Measurements from ENCODE around the gene GNL2.
A peak's percentile ranks its signal among the peaks of the same experiment; 100 is the strongest.

The GNL2 gene

GRCh38 chr1:37595440-37596181, at the start of gene GNL2:
Gene GNL2 (minus strand): TSS chr1:37595937. CDS start chr1:37595822, 115 bp downstream.
- peak; percentile 90 for DNase-seq

GRCh38 chr1:37641059-37641458, 45.3 kb upstream of the GNL2 start:
- DNase-seq: no peak

GRCh38 chr1:37636435-37636834, 40.7 kb upstream of the GNL2 start:
- DNase-seq: no peak

- DNase-seq: no peak
Observed at GRCh38 chr1:37634992-37635902, 39.5 kb upstream of the GNL2 start.

- no peak for DNase-seq
Observed at GRCh38 chr1:37634244-37634991, 38.7 kb upstream of the GNL2 start, which contains the start of gene RSPO1. Gene RSPO1 (minus strand): TSS chr1:37634892. CDS start chr1:37629661, 5,231 bp downstream.

GRCh38 chr1:37633938-37634243, 38.2 kb upstream of the GNL2 start:
- no peak for DNase-seq

- no peak for DNase-seq
Observed at GRCh38 chr1:37633040-37633937, 37.6 kb upstream of the GNL2 start.

- no peak for DNase-seq
Observed at GRCh38 chr1:37631036-37631435, 35.3 kb upstream of the GNL2 start.

- DNase-seq: no peak
Observed at GRCh38 chr1:37630426-37631028, 34.8 kb upstream of the GNL2 start.

GRCh38 chr1:37629726-37630425, 34.1 kb upstream of the GNL2 start:
- DNase-seq: no peak

GRCh38 chr1:37629008-37629407, 33.3 kb upstream of the GNL2 start:
- no peak for DNase-seq

- no peak for DNase-seq
Observed at GRCh38 chr1:37628026-37628556, 32.4 kb upstream of the GNL2 start.

- DNase-seq: no peak
Observed at GRCh38 chr1:37622131-37622530, 26.4 kb upstream of the GNL2 start.

GRCh38 chr1:37621326-37621870, 25.7 kb upstream of the GNL2 start:
- DNase-seq: no peak

- no peak for DNase-seq
Observed at GRCh38 chr1:37620707-37621106, 25.0 kb upstream of the GNL2 start.

- no peak for DNase-seq
Observed at GRCh38 chr1:37616330-37616729, 20.6 kb upstream of the GNL2 start.

- DNase-seq: no peak
Observed at GRCh38 chr1:37614105-37614504, 18.4 kb upstream of the GNL2 start.

GRCh38 chr1:37612186-37612585, 16.4 kb upstream of the GNL2 start:
- no peak for DNase-seq

- no peak for DNase-seq
Observed at GRCh38 chr1:37609994-37610393, 14.3 kb upstream of the GNL2 start.

- DNase-seq: no peak
Observed at GRCh38 chr1:37609002-37609401, 13.3 kb upstream of the GNL2 start.

Measured in hippocampal formation (tissue), 2 donors.